ENCODE measurements around the gene CIRBP.
"Not testable (repeated sequence)": the region's sequence is repeated elsewhere in the genome, so short reads cannot be mapped to it uniquely, and the experiment has no call there.

The CIRBP gene

GRCh38 chr19:1241417-1242095 lies 27.6 kb upstream of the CIRBP start, which contains the start of gene ATP5F1D:
Gene ATP5F1D (plus strand): TSS chr19:1241751. CDS start chr19:1241851, 100 bp downstream.
- peak; percentile 98 for FAIRE-seq
- peak; percentile 99 for DNase-seq (ENCODE audit: insufficient read length, low spot score)

- peak; percentile 92 for DNase-seq (ENCODE audit: insufficient read length, low spot score)
- FAIRE-seq: peak; percentile 87
These were observed 25.1 kb upstream of the CIRBP start for GRCh38 chr19:1243768-1244692.

GRCh38 chr19:1244693-1245451 lies 24.3 kb upstream of the CIRBP start:
- FAIRE-seq (no peak), DNase-seq (ENCODE audit: insufficient read length, low spot score) (no peak)

- DNase-seq (ENCODE audit: insufficient read length, low spot score): no peak
- FAIRE-seq: no peak
These were observed 23.5 kb upstream of the CIRBP start for GRCh38 chr19:1245494-1246264.

GRCh38 chr19:1246265-1247087 lies 22.7 kb upstream of the CIRBP start:
- FAIRE-seq; DNase-seq (ENCODE audit: insufficient read length, low spot score): not testable (repeated sequence)

- FAIRE-seq (no peak), DNase-seq (ENCODE audit: insufficient read length, low spot score) (no peak)
These were observed 21.4 kb upstream of the CIRBP start for GRCh38 chr19:1247748-1248138.

GRCh38 chr19:1248139-1248785 lies 20.9 kb upstream of the CIRBP start, which contains the start of gene MIDN:
Gene MIDN (plus strand): TSS chr19:1248583. CDS start chr19:1250297, 1,714 bp downstream.
- peak; percentile 56 for FAIRE-seq
- no peak for DNase-seq (ENCODE audit: insufficient read length, low spot score)

GRCh38 chr19:1248786-1249297 lies 20.3 kb upstream of the CIRBP start:
- FAIRE-seq: no peak
- no peak for DNase-seq (ENCODE audit: insufficient read length, low spot score)

GRCh38 chr19:1249298-1249989 lies 19.7 kb upstream of the CIRBP start:
- DNase-seq (ENCODE audit: insufficient read length, low spot score) (peak; percentile 96), FAIRE-seq (peak; percentile 57)

GRCh38 chr19:1249990-1250436 lies 19.1 kb upstream of the CIRBP start:
- DNase-seq (ENCODE audit: insufficient read length, low spot score) (no peak), FAIRE-seq (no peak)

- no peak for FAIRE-seq
- no peak for DNase-seq (ENCODE audit: insufficient read length, low spot score)
These were observed 18.5 kb upstream of the CIRBP start for GRCh38 chr19:1250437-1251260.

GRCh38 chr19:1251330-1252220 lies 17.6 kb upstream of the CIRBP start:
- DNase-seq (ENCODE audit: insufficient read length, low spot score) (no peak), FAIRE-seq (peak; percentile 86)

GRCh38 chr19:1252221-1252820 lies 16.8 kb upstream of the CIRBP start:
- FAIRE-seq: no peak
- DNase-seq (ENCODE audit: insufficient read length, low spot score): no peak

GRCh38 chr19:1252821-1253513 lies 16.2 kb upstream of the CIRBP start:
- DNase-seq (ENCODE audit: insufficient read length, low spot score): no peak
- peak; percentile 92 for FAIRE-seq

- no peak for DNase-seq (ENCODE audit: insufficient read length, low spot score)
These were observed 15.5 kb upstream of the CIRBP start for GRCh38 chr19:1253514-1254080.

More at GRCh38 chr19:1253514-1254080, 15.5 kb upstream of the CIRBP start:
- FAIRE-seq: no peak
